Lower leg skin (tissue), 4 donors: ENCODE results near the gene RASSF4. TPM values are rescaled to one million over a fixed set of nuclear protein-coding genes. Genes with fewer than 3 reads are reported as not detected.

Source experiments
- DNase-seq, 2 donors: peaks; one replicate each; pipeline ENCODE4 v3.0.0-alpha.2; 2019; ENCODE audit warnings: low spot score in 2 of 2
- H3K4me3 ChIP-seq: fragments of 200-600 bp; sonication (generic); 2 replicates; pipeline ENCODE4 v1.5.1; 2017; ENCODE audit warnings: mild to moderate bottlenecking, low read depth; ENCODE audit not compliant: poor library complexity, severe bottlenecking
- CTCF ChIP-seq, 3 donors: fragments of 450-650 bp; IDR thresholded peaks; one replicate each; pipeline ENCODE4 v1.5.1; 2016; ENCODE audit warnings: antibody characterized with exemption in 3 of 3, mild to moderate bottlenecking in 3 of 3, moderate library complexity in 2 of 3
- POLR2A ChIP-seq, 2 donors: fragments of 450-650 bp; IDR thresholded peaks; one replicate each; pipeline ENCODE4 v1.6.1; 2016 to 2017; ENCODE audit warnings: antibody characterized with exemption in 2 of 2, mild to moderate bottlenecking in 1 of 2, moderate library complexity in 1 of 2
- WGBS, 2 donors: methylation state at CpG; one replicate each; pipeline ENCODE4 v1.1.5; 2018; 5-methylcytosine and 5-hydroxymethylcytosine counted together
- intact Hi-C: fragments of 100-400 bp; cut with DNase I; formaldehyde crosslinking; loops from one replicate; pipeline ENCODE4 v1.15.0; 2023; ENCODE audit warnings: low total_unique reads
- total RNA-seq, 4 donors: library from RNA; depleted of rRNA; stranded (reverse); fragments of >200 nt; gene quantifications; one replicate each; pipeline ENCODE4 v1.1.0, GENCODE V29; 2016

RASSF4 gene
- 10 to 100 TPM in 2 of 4 donors, 1 to 10 TPM in 2; 4.4 to 11.0 (median 8.9) TPM for total RNA-seq

- intact Hi-C loops: no loop called here
- peak; percentile 90 to 98 for DNase-seq
- WGBS, 2 donors: 4 to 5% methylated on average over 23 to 32 of the region's 74 CpGs
- peak in 1 of 2 donors; percentile 39 for TF ChIP-seq POLR2A (IDR thresholded peaks at IDR 0.05)
- no peak for TF ChIP-seq CTCF (IDR thresholded peaks at IDR 0.05)
- peak within 1 kb of the TSS; percentile 66 for H3K4me3 ChIP-seq
Observed at GRCh38 chr10:44959247-44960087, at the start of gene RASSF4. RASSF4 (plus strand) TSS chr10:44959802; CDS start chr10:44970203, 10,401 bp downstream.

- no peak for DNase-seq
- no peak overlapping the region for H3K4me3 ChIP-seq
- intact Hi-C loops: no loop called here
- WGBS, 2 donors: 78 to 79% methylated on average over 1 of the region's 1 CpG
- TF ChIP-seq CTCF (IDR thresholded peaks at IDR 0.05) (no peak), POLR2A (IDR thresholded peaks at IDR 0.05) (no peak)
Observed at GRCh38 chr10:44909910-44910309, 49.7 kb upstream of the RASSF4 start.

- intact Hi-C loops: no loop called here
- no peak overlapping the region for H3K4me3 ChIP-seq
- no peak for DNase-seq
- WGBS, 2 donors: 60% methylated on average over 7 of the region's 7 CpGs
- TF ChIP-seq CTCF (IDR thresholded peaks at IDR 0.05) (no peak), POLR2A (IDR thresholded peaks at IDR 0.05) (no peak)
Observed at GRCh38 chr10:44910602-44911001, 49.0 kb upstream of the RASSF4 start.

GRCh38 chr10:44911081-44911540, 48.5 kb upstream of the RASSF4 start, which contains the start of gene TMEM72:
TMEM72 (plus strand) TSS chr10:44911337; CDS start chr10:44911513, 176 bp downstream.
- TF ChIP-seq POLR2A (IDR thresholded peaks at IDR 0.05) (no peak), CTCF (IDR thresholded peaks at IDR 0.05) (no peak)
- H3K4me3 ChIP-seq: no peak within 1 kb of the TSS
- no peak for DNase-seq
- 29 to 38% methylated on average over 10 to 12 of the region's 12 CpGs for WGBS, 2 donors
- intact Hi-C loops: no loop called here

GRCh38 chr10:44911951-44912350, 47.7 kb upstream of the RASSF4 start:
- TF ChIP-seq CTCF (IDR thresholded peaks at IDR 0.05) (no peak), POLR2A (IDR thresholded peaks at IDR 0.05) (no peak)
- 87 to 90% methylated on average over 3 of the region's 3 CpGs for WGBS, 2 donors
- intact Hi-C loops: no loop called here
- no peak for DNase-seq
- no peak overlapping the region for H3K4me3 ChIP-seq
